Naive thymus-derived CD8-positive, alpha-beta T cell (primary cell): Measurements from ENCODE around the gene CA5A. TPM values are rescaled to one million over a fixed set of nuclear protein-coding genes. Genes with fewer than 3 reads are reported as not detected.
A peak's percentile ranks its signal among the peaks of the same experiment; 100 is the strongest.

Experiments used
- ATAC-seq, 2 donors: fragments of 150-1000 bp; cut with Tn5 transposase in 1 of 2; sonication (Bioruptor Pico), chemical (Tn5 transposase) in 1 of 2; 1 replicate in 1 of 2; 2 replicates in 1 of 2; pipeline ENCODE4 v1.10.0; 2021; ENCODE audit warnings: mild to moderate bottlenecking in 2 of 2, moderate library complexity in 2 of 2
- POLR2A ChIA-PET: fragments of 350-600 bp; sonication (Branson Sonifier 250); formaldehyde crosslinking; loops from one replicate; lab custom pipeline; 2021; ENCODE audit warnings: antibody characterized with exemption; lab: Charles Lee
- DNase-seq, 10 donors: peaks; one replicate each; pipeline versions ENCODE4 v3.0.0 to v3.0.0-alpha.2; 2020 to 2022
- H3K27ac Mint-ChIP-seq, 10 donors: one replicate each; pipeline ENCODE4 v1.8.0; 2020 to 2022; ENCODE audit warnings: mild to moderate bottlenecking in 10 of 10, mixed read lengths in 10 of 10, moderate library complexity in 4 of 10, inconsistent platforms in 1 of 10
- H3K27me3 Mint-ChIP-seq, 5 donors: one replicate each; pipeline ENCODE4 v1.8.0; 2021 to 2022; ENCODE audit warnings: mixed read lengths in 5 of 5
- H3K36me3 Mint-ChIP-seq, 3 donors: one replicate each; pipeline ENCODE4 v1.8.0; 2020 to 2022; ENCODE audit warnings: mixed read lengths in 3 of 3, mild to moderate bottlenecking in 2 of 3, inconsistent platforms in 1 of 3
- H3K4me1 Mint-ChIP-seq, 4 donors: one replicate each; pipeline ENCODE4 v1.8.0; 2021 to 2022; ENCODE audit warnings: mixed read lengths in 4 of 4
- H3K4me3 Mint-ChIP-seq, 10 donors: one replicate each; pipeline ENCODE4 v1.8.0; 2020 to 2022; ENCODE audit warnings: mild to moderate bottlenecking in 10 of 10, mixed read lengths in 10 of 10, moderate library complexity in 6 of 10, inconsistent platforms in 1 of 10
- H3K9me3 Mint-ChIP-seq, 9 donors: one replicate each; pipeline ENCODE4 v1.8.0; 2020 to 2022; ENCODE audit warnings: mixed read lengths in 9 of 9, mild to moderate bottlenecking in 3 of 9, inconsistent platforms in 1 of 9, moderate library complexity in 1 of 9
- polyA plus RNA-seq, 3 donors: library from polyadenylated mRNA; unstranded; fragments of 300-500 nt; fragmentation: Illumina TruSeq; gene quantifications; one replicate each; pipeline ENCODE4 v1.2.3, GENCODE V29; 2021
- total RNA-seq, 8 experiments: library from RNA in 2 of 8; stranded (reverse) in 2 of 8; gene quantifications; one replicate each; pipeline ENCODE4 v1.2.3 and lab custom pipeline; 2021 to 2026

Gene CA5A
- total and polyA plus RNA-seq, 5 experiments from 2014 or later, result not detected

DNA sequence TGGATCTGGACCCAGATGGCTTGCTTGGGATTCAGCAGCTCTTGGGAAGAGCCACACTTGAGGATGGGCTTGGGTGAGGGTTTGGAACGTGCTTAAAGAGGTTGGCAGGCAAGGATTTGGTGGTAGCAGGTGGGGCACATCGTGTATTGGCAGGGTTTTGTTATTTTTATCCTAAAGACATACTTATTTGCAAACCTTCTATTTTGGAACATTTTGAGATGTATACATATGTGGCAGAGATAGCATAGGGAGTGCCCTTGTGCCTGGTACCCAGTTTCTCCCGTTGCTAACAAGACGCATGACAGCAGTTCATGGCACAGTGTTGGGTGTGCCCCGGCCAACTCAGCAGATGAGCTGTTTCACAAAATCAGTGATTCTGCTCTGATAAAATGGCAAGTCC is 24.0 kb upstream of the CA5A start:
- no peaks in the 10 kb centered on the region for H3K27me3 Mint-ChIP-seq
- POLR2A ChIA-PET, result interaction anchor here (2.1 kb wide), 1 partner anchor 9 kb away, joined by 6 read pairs; the partner anchor contains the start of gene BANP
- peak overlapping the region in 9 of 10 donors; percentile 0 to 81 (median 33) for H3K27ac Mint-ChIP-seq
- ATAC-seq, result no peak
- H3K36me3 Mint-ChIP-seq, result peaks cover 0 to 29% (median 3%) of the 10 kb centered on the region in 3 donors
- DNase-seq, result no peak
- H3K4me1 Mint-ChIP-seq, result peaks cover 50 to 92% (median 90%) of the 10 kb centered on the region in 4 donors
- peak overlapping the region in 8 of 10 donors; percentile 1 to 82 (median 34) for H3K4me3 Mint-ChIP-seq
- H3K9me3 Mint-ChIP-seq, result no peaks in the 10 kb centered on the region

DNA sequence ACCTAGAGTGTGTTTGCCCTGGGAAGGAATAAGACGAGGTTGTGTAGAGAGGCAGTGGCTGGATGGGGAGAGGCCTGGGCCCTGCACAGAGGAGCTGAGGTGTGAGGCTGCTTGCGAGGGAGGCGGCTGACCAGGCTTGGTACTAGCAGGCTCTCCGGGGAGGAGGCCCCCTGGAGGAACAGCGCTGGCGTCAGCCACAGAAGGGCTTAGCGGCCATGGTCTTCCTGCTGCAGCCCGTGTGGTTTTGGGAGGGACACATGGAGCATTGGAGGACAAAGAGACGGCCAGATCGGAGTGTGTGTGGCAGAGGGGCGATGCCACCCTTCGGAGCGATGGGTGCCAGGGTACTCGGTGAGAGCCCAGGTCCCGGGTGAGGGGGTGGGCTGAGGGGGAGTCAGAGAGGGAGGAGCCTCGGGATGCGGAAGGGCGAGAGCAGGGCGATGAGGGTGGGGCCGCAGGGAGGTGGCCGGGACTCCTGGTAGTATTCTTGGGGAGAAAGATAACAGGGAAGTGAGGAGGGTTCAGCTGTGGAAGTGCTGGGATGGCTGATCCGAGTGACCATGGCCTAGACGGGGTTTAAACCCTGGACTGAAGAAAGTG is 23.2 kb upstream of the CA5A start:
- Mint-ChIP-seq H3K4me3 (peak overlapping the region; percentile 45 to 93 (median 75)), H3K27ac (peak overlapping the region; percentile 61 to 98 (median 84)), H3K4me1 (peaks cover 45 to 93% (median 87%) of the 10 kb centered on the region in 4 donors), H3K27me3 (no peaks in the 10 kb centered on the region), H3K36me3 (peaks cover 0 to 29% (median 3%) of the 10 kb centered on the region in 3 donors), H3K9me3 (no peaks in the 10 kb centered on the region)
- ATAC-seq, result no peak
- DNase-seq, result no peak
- POLR2A ChIA-PET, result no interaction called here

DNA sequence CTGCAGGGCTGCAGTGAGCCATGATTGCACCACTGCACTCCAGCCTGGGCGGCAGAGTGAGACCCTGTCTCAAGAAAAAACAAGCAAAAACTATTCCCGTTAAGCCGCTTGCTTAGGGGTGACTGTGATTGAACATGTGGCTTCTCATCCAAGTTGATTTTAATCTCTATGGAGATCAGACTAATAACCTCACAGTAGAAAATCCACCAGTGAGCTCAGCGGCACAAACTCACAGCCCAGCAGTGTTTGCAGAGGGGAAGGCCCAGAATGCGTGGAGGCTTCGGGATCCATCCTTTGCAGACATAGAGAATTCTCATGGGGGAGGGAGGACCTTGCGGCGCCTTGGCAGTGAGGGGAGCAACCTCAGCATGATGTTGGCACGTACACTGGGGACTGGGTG is 22.3 kb upstream of the CA5A start:
- H3K4me1 Mint-ChIP-seq, result peaks cover 50 to 93% (median 87%) of the 10 kb centered on the region in 4 donors
- H3K9me3 Mint-ChIP-seq, result no peaks in the 10 kb centered on the region
- peak overlapping the region in 3 of 10 donors; percentile 81 to 94 (median 92) for H3K27ac Mint-ChIP-seq
- peak overlapping the region in 5 of 10 donors; percentile 7 to 93 (median 82) for H3K4me3 Mint-ChIP-seq
- ATAC-seq (no peak), DNase-seq (no peak)
- peaks cover 0 to 35% (median 3%) of the 10 kb centered on the region in 3 donors for H3K36me3 Mint-ChIP-seq
- POLR2A ChIA-PET, result no interaction called here
- no peaks in the 10 kb centered on the region for H3K27me3 Mint-ChIP-seq

DNA sequence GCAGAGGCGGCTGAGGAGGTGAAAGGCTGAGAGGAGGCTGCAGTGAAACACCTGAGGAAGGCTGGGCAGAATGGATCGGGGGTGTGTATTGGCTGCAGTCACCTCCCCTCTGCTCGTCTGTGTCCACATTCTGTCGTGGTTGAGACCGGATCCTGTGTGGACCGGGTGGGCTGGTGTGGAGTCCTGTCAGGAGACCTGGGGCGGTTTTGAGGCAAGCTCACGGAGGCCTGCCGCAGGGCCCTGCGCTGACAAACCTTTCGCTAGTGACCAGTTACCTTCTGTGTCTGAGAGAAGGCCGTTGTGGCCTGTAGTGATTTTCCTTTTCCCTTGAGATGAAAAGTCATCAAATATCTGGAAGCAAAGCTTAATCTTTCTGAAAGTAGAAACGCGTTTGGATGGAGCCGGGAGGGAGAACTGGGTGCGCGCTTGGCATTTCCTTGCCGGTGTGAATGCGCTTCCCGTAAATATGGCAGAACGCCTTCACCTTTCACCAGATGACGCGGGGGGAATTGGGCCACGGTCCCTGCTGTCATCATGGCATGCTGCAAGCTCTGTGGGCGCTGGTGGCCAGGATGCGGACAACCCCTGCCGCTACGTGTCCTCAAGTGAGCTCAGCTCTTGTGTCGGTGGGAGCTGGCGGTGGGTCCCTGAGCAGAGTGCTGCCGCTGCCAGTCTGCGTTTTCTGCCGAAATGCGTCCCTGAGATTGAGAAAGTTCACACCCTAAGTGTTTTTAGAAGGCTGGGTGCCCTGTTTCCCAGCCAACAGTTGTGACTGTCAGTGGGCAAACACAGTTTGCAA is 21.2 kb upstream of the CA5A start:
- H3K9me3 Mint-ChIP-seq, result no peaks in the 10 kb centered on the region
- H3K27me3 Mint-ChIP-seq, result no peaks in the 10 kb centered on the region
- H3K27ac Mint-ChIP-seq, result peak overlapping the region; percentile 93 to 98 (median 96)
- DNase-seq, result no peak
- H3K36me3 Mint-ChIP-seq, result peaks cover 0 to 39% (median 3%) of the 10 kb centered on the region in 3 donors
- peak overlapping the region; percentile 74 to 93 (median 85) for H3K4me3 Mint-ChIP-seq
- peaks cover 43 to 93% (median 84%) of the 10 kb centered on the region in 4 donors for H3K4me1 Mint-ChIP-seq
- POLR2A ChIA-PET, result interaction anchor here (0.6 to 1.1 kb wide), 2 partner anchors 15 to 192 kb away, joined by 3 read pairs; partner anchors contain the start of gene KLHDC4
- no peak for ATAC-seq

DNA sequence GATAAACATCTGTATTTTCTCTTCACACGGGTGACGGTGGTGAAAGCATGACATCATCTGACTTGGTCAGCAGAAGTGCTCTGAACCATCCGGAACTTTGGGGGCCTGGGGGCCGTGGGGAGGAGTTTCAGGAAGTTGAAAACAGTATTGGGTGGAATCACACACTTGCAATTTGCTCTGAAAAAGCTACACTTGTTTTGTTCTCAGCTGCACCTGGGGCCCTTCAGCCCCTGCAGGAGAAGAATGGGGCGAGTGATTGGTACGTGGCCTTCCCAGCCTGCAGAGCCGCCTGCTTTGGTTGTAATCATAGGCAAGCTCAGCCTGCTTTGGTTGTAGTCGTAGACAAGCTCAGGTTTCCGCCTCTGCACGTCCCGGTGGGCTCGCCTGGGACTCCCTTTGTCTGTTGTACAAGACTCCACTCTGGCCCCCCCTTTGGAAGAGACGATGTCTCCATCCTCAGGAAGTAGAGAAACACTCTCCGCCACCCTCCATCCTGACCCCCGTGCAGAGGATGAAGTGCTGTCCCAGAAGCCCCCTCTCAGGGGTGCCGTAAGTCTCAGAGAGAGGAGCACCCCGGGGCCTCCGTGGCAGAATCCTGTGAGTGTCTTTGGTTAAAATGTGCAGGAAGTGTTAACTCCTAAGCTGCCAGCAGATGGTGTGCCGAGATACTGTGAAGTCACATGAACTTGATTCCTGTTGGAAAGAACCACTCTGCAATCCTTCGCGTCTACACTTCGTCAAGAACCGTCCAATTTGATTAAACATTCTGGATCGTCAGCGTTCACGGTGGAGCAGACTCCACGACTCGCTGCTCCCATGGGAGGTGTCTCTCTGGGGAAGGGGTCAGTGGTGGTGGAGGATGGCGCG is 20.3 kb upstream of the CA5A start:
- no peaks in the 10 kb centered on the region for H3K9me3 Mint-ChIP-seq
- POLR2A ChIA-PET, result interaction anchor here (0.6 to 1.1 kb wide), 3 partner anchors 29 to 191 kb away, joined by 3 read pairs; partner anchors contain the start of genes KLHDC4 and SLC7A5
- H3K27me3 Mint-ChIP-seq, result no peaks in the 10 kb centered on the region
- peak overlapping the region; percentile 93 to 98 (median 96) for H3K27ac Mint-ChIP-seq
- H3K4me3 Mint-ChIP-seq, result peak overlapping the region; percentile 74 to 93 (median 85)
- H3K4me1 Mint-ChIP-seq, result peaks cover 46 to 95% (median 88%) of the 10 kb centered on the region in 4 donors
- DNase-seq (peak; percentile 55 to 89 (median 82)), ATAC-seq (peak; percentile 67 to 75)
- H3K36me3 Mint-ChIP-seq, result peaks cover 0 to 37% (median 2%) of the 10 kb centered on the region in 3 donors

DNA sequence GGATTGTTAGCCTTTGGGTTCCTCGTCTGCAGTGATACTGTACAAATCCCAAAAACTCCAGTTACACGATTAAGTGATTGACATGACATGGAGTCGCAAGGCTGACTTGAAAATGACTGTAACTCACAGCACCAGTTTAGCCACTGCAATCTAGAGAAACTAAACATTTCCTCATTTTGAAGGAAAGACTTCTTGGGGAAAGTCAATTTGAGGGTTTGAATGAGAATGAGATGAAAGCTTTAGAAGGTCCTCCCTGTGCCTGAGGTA is 19.7 kb upstream of the CA5A start:
- H3K36me3 Mint-ChIP-seq, result peaks cover 0 to 33% (median 0%) of the 10 kb centered on the region in 3 donors
- no peaks in the 10 kb centered on the region for H3K27me3 Mint-ChIP-seq
- POLR2A ChIA-PET, result interaction anchor here (0.6 to 1.0 kb wide), 2 partner anchors 28 to 87 kb away, joined by 3 read pairs; partner anchors contain the start of gene SLC7A5
- H3K27ac Mint-ChIP-seq, result peak overlapping the region; percentile 93 to 98 (median 96)
- DNase-seq (no peak), ATAC-seq (no peak)
- H3K9me3 Mint-ChIP-seq, result no peaks in the 10 kb centered on the region
- H3K4me1 Mint-ChIP-seq, result peaks cover 44 to 91% (median 84%) of the 10 kb centered on the region in 4 donors
- H3K4me3 Mint-ChIP-seq, result peak overlapping the region; percentile 74 to 93 (median 85)

DNA sequence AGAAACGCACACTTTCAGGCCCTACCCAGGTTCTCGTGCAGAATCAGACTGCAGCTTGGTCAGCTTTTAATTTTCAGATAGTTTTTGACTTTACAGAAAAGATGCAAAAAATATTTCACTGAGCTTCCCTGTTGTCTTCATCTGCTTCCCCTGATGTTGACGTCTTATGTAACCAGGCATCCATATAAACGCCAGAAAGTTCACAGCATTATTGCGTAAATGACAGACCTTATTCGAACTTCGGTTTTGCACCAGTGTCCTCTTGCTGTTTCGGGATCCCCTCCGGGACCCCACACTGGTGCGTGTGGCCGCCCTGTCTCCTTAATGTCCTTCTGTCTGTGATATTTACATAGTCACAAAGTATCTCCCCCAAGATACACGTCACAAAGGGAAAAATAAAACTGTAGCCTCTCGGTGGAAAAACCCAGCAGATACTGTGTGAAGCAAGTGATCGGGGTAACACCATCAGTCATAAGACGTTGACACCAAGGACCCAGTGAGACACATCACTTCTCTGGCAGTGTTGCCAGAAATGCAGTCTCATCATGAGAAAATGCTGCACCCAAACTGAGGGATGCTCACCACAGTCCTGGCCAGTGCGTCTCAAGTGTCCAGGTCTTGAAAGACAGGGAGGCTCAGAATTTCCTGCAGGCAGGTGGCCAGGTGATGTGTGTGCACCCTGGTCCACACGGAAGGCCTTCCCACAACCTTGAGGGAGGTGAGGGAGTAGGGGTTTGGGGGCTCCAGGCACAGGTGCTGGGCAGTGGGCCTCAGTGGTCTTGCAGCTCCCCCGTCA is 19.2 kb upstream of the CA5A start:
- DNase-seq (no peak), ATAC-seq (no peak)
- no peaks in the 10 kb centered on the region for H3K9me3 Mint-ChIP-seq
- H3K4me1 Mint-ChIP-seq, result peaks cover 44 to 91% (median 81%) of the 10 kb centered on the region in 4 donors
- POLR2A ChIA-PET, result interaction anchor here (0.6 to 1.0 kb wide), 2 partner anchors 28 to 86 kb away, joined by 3 read pairs; partner anchors contain the start of gene SLC7A5
- H3K4me3 Mint-ChIP-seq, result peak overlapping the region in 9 of 10 donors; percentile 74 to 93 (median 86)
- H3K36me3 Mint-ChIP-seq, result peaks cover 0 to 31% (median 0%) of the 10 kb centered on the region in 3 donors
- H3K27me3 Mint-ChIP-seq, result no peaks in the 10 kb centered on the region
- peak overlapping the region; percentile 93 to 98 (median 96) for H3K27ac Mint-ChIP-seq

DNA sequence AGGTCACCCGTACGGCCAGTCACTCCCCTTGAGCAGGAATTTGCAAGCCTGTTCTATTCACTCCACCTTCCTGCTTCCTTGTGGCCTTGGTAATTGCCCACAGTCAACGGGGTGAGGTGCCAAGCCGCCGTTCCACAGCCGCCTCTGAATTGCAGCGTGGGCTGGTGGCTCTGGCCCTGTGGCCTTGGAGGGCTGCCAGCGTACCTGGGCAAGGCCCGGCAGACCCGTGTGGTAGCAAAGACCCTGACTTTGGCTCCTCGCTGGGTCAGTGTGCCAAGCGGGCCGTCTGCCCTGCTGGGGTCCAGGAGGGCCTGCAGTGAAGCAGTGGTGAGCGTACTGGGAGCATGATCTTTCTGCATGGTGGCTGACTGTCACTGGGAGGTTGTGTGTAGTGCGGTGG is 18.5 kb upstream of the CA5A start:
- Mint-ChIP-seq H3K36me3 (peaks cover 0 to 31% (median 0%) of the 10 kb centered on the region in 3 donors), H3K4me3 (peak overlapping the region in 3 of 10 donors; percentile 10 to 88 (median 84)), H3K27me3 (no peaks in the 10 kb centered on the region), H3K9me3 (no peaks in the 10 kb centered on the region), H3K27ac (peak overlapping the region; percentile 36 to 98 (median 94)), H3K4me1 (peaks cover 41 to 89% (median 74%) of the 10 kb centered on the region in 4 donors)
- ATAC-seq (no peak), DNase-seq (no peak)
- POLR2A ChIA-PET, result no interaction called here

DNA sequence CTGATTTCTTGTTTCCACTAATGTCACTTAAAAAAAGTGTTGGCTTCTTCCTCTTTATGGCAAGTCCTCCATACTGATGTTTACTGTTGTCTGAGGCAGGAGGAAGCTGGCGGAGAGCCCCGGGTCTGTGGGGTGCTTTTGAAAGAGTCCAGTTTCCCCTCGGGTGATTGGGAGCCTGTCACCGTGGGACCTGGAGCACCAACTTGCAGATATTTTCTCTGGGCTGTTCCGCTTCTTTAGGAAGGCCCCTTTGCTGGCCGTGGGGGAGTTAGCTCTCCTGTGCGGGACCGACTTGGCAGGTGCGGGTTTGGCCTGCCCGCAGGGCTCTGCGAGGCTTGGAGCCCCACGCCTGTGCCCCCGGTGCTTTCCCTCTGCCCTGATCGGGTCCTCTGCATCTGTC is 18.0 kb upstream of the CA5A start:
- Mint-ChIP-seq H3K27me3 (no peaks in the 10 kb centered on the region), H3K4me3 (peak overlapping the region in 6 of 10 donors; percentile 10 to 95 (median 62)), H3K9me3 (no peaks in the 10 kb centered on the region), H3K27ac (peak overlapping the region; percentile 48 to 96 (median 88)), H3K36me3 (peaks cover 0 to 28% (median 0%) of the 10 kb centered on the region in 3 donors), H3K4me1 (peaks cover 37 to 86% (median 71%) of the 10 kb centered on the region in 4 donors)
- ATAC-seq (no peak), DNase-seq (no peak)
- POLR2A ChIA-PET, result no interaction called here

DNA sequence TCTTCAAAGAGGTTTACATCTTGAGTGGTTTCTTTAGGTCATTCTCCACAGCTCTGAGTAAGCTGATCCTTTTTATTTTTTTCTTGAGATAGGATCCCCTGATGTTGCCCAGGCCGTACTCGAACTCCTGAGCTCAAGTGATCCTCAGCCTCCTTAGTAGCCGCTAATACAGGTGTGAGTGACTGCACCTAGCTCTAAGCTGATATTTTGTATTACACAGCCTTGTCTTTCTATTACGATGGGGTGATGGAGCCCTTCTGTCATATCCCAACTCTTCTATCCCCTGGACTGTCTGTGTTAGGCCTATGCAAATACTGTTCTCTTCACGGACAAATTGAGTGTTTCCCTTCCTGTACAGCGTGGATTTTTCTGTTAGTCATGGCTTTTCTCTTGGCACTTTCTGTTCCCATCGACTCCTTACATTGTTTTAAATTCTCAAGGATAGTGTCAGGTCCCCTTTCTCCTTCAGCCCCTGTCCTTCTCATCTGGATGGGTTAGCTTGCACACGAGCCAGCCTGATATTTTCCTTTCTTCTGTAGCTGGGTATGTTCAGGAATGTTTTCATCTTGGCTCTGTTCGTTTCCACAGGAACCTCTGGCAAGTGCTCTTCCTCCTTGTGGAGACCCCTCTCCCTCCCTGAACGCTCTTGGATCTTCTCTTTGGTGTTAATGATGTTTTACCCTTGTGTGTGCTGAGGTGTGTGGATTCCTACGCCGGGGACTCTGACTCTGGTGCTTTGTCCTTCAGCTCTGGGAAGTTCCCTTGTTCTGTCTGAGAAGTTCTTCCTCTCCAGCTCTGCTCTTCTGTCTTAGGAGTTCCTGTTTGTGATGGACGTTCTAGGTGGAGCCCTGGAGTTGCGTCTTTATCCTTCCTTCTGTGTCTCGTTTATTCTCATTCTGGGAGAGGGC is 17.2 kb upstream of the CA5A start:
- H3K27ac Mint-ChIP-seq, result peak overlapping the region; percentile 61 to 96 (median 89)
- peak overlapping the region in 9 of 10 donors; percentile 23 to 95 (median 48) for H3K4me3 Mint-ChIP-seq
- no peaks in the 10 kb centered on the region for H3K9me3 Mint-ChIP-seq
- ATAC-seq (no peak), DNase-seq (no peak)
- POLR2A ChIA-PET, result no interaction called here
- H3K36me3 Mint-ChIP-seq, result peaks cover 0 to 25% (median 0%) of the 10 kb centered on the region in 3 donors
- H3K4me1 Mint-ChIP-seq, result peaks cover 33 to 85% (median 63%) of the 10 kb centered on the region in 4 donors
- no peaks in the 10 kb centered on the region for H3K27me3 Mint-ChIP-seq
